NCI-H446 (cell line): ENCODE data around the gene GRWD1.

Source experiments
- DNase-seq, 2 experiments: peaks; one replicate each; lab custom pipeline; 2025; lab: John Stamatoyannopoulos, UW

GRWD1 gene

DNA sequence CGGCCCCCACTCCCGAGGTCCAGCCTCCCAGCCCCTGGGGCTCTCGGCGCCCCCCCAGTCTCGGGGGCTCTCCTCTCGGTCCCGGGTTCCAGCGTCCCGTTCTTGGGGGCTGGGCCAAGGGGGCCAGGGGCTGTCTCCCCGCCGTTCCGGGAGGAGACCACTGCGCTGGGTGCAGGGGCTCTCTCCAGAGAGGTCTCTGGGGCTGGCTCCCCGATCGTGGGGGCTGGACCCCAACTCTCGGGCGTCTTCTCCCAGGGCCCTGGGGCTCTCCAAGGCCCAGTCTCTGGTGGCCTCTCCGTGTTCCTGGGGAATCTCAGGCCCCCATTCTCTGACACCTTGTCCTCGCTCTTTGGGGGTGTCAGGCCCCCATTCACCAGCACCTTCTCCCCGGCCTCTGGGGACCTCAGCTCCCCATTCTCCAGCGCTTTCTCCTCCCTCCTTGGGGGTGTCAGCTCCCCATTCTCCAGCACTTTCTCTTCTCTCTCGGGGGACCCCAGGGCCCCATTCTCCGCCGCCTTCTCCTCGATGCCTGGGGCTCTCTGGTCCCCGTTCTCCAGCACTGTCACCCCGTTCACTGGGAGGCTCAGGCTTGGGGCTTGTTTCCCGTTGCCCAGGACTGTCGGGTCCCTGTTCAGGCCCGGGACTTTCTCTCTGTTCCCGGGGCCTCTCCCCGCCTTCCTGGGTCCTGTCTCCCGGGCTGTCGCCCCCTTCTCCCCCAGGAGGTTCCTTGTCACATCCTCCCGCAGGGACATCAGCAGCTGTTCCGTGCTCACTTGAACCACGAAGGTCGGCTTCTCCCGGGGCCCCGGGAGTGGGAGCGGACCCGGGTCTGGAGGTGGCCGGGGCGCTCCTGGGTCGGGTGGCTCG lies 52.2 kb downstream of the GRWD1 start:
- DNase-seq = no peak

DNA sequence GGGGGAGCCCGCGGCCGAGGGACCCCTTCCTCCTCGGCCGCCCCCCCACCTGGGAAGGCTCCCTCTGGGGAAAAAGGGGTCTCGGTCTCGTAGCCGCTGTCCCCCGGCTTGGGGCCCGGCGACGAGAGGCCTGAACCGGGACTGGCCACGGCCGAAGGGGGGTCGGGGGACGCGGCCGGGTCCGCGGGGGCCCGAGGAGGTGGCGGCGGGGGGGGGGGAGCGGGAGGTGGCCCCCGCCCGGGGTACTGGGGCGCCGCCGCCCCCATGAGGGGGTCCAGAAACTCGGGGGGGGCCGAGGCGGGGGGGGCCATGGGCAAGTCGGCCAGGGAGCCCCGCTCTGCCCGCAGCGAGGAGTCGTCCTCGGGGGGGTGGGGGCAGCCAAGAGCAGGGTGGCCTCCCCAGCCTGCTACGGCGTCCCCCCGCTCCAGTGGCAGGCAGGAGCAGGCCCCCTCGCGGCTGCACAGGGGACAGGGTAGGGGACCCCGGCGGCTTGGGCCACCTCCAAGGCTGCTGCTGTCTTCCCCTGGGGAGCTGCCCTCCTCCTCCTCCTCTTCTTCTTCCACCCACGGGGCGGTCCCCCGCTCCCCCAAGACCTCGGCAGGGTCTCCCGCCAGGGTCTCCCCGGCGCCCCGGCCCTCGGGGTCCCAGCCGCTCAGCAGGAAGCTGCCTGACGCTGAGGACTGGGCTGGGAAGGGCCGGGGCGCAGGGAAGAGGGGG lies 53.0 kb downstream of the GRWD1 start:
- DNase-seq = no peak

DNA sequence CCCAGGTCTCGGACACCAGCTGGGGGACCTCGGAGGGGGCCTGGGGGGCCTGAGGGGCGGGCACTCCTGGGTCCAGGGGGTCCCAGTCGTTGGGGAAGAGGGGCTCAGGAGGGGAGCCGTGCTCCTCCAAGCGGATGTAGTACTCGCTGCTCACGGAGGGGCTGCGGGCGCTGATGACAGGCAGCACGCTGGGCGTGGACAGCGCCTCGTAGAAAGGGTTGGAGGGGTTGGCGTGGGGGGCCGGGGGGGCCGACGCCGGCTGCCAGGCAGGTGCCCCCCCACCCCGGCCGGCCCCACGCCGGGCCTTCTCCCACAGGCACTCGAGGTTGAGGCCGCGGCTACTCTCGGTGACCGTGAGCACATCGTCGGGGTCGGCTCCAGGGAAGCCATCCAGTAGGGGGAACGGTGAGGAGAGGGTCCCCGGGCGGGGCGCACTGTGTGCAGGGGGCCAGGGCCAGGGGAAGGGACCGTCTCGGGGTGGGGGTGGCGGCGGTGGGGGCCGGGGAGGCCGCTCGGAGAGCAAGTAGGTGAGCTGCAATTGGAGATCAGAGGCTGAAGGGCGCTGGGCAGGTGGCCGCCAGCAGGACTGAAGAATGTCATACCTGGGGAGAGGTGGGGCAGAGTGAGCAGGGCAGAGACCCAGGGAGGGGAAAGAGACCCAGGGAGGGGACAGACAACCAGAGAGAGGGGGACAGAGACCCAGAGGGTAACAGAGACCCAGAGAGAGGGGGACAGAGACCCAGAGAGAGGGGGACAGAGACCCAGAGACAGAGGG lies 53.7 kb downstream of the GRWD1 start:
- DNase-seq = no peak

DNA sequence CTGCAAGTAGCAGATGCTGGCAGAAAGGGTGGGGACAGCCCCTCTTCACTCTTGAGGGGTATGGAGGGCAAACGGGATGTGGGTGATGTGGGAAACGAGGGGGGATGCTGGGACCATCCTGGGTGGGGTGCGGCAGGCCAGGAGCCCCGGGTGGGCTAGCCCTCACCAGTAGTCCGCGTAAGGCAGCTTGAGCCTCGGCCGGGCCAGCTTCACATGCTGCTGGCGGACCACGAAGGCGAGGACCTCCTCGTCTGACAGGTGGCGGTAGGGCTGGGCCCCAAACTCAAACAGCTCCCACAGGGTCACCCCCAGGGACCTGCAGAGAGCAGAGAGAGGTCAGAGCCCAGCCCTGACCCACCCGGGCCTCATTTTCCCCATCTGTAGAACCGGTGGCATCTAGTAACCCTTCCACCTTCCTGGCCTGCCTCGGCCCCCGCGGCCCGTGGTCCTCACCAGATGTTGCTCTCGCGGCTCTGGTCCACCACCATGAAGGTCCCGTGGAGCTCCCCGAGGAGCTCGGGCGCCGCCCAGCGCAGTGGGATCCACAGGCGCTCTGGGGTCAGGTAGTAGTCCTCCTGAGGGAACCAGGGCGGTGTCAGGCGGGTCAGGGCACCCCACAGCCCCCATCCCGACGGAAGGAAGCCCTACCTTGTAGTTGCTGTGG lies 55.2 kb downstream of the GRWD1 start:
- no peak for DNase-seq

DNA sequence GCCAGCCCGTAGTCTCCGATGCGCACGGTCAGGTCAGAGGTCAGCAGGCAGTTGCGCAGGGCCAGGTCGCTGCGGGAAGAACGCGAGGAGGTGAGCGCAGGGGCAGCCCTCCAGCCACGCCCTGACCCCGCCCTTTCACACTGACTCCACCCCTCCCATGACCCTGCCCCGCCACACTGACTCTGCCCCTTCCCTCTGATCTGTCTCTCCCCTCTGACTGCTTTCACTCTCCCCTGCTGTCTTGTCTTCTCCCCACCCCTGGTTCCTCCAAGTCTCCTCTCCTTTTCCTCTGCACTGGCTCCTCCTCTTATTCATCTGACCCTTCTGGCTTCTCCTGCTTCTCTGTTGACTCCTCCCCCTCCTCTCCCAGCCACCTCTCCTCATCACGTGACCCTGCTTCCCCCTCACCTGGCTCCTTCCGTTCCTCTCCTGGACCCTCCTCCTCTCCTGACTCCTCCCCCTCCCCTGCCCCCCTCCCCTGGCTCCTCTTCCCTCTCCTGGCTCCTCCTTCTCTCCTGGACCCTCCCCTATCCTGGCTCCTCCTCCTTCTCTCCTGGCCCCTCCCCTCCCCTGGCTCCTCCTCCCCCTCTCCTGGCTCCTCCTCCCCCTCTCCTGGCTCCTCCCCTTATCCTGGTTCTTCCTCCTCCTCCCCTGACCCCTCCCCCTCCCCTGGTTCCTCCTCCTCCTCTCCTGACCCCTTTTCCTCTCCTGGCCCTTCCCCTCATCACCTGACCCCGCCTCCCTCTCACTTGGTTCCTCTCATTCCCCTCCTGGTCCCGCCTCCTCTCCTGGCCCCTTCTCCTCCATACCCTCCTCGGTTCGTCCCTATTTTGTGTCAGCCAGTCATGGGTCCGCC lies 55.9 kb downstream of the GRWD1 start:
- DNase-seq = no peak

DNA sequence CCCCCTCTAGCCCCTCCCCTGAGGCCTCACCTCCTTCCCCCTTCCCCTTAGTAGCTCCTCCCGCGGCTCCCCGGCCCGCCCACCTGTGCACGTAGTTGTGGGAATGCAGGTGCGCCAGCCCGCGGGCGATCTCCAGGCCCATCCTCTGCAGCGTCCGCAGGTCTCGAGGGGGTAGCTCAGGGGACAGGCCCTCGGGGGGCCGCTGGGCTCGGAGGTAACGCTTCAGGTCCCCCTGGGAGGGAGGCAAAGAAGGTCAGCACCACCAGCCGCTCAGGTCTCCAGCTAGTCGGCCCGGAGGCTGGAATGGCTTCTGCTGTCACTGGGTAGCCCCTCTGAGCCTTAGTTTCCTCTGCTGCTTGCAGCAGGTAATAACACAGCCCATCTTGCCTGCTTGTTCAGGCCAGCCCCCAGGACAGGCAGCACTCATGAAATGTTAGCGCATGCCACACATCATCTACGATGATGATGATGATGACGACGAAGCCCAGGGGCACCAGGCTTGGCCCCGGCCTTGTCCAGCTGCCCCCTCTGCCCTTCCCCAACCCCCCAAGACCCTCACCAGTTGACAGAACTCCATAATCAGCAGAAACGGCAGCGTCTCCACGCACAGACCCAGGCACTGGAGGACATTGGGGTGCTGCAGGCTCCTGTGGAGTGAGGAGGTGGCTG lies 56.7 kb downstream of the GRWD1 start:
- DNase-seq = no peak

DNA sequence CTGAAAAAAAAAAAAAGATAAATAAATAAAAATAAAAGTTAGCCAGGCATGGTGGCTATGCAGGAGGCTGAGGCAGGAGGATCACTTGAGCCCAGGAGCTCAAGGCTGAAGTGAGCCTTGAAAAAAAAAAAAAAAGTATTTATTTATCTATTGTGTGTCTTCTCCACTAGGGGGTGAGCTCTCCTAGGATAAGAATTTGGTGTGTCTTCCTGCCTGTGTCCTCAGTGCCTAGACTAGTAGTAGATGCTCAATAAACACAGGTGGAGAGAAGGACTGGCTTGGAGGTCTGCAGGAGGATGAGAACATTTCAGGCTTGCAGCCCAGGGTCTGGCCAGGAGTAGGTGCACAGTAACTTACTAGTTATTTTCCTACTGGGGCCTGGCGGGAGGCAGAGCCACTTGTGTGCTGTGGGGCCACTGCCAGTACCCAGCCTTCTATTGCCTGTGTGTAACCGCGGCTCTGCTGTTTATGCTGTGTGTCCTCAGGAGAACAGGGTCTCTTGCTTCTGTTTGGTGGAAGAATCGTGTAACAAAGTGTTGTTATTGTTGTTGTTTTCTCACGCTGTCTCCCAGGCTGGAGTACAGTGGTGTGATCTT lies 60.5 kb downstream of the GRWD1 start:
- DNase-seq = peak in 1 of 2 experiments; percentile 64
